Gastrocnemius medialis (tissue), 4 donors: ENCODE data around the gene MYCBP. TPM values are rescaled to one million over a fixed set of nuclear protein-coding genes. Genes with fewer than 3 reads are reported as not detected.

ENCODE experiments used
- ATAC-seq, 2 donors: fragments of 150-250 bp; one replicate each; pipeline ENCODE4 v1.9.1; 2016
- DNase-seq, 2 donors: peaks; one replicate each; pipeline ENCODE4 v3.0.0-alpha.2; 2019
- H3K27ac ChIP-seq, 4 donors: fragments of 200-600 bp; sonication (generic); 1 replicate in 1 of 4; 2 replicates in 3 of 4; pipeline ENCODE4 v1.5.1; 2016 to 2018; ENCODE audit warnings: mild to moderate bottlenecking in 2 of 4, moderate library complexity in 1 of 4
- H3K27me3 ChIP-seq, 3 donors: fragments of 200-600 bp; sonication (generic) in 2 of 3; 1 replicate in 1 of 3; 2 replicates in 2 of 3; pipeline versions ENCODE4 v1.5.1 to v1.6.0; 2016 to 2019; ENCODE audit warnings: mild to moderate bottlenecking in 1 of 3, moderate library complexity in 1 of 3
- H3K36me3 ChIP-seq, 2 donors: fragments of 200-600 bp; sonication (generic) in 1 of 2; one replicate each; pipeline ENCODE4 v1.5.1; 2017 to 2018
- H3K4me1 ChIP-seq, 2 donors: fragments of 200-600 bp; sonication (generic) in 1 of 2; one replicate each; pipeline ENCODE4 v1.5.1; 2016 to 2017; ENCODE audit warnings: mild to moderate bottlenecking in 2 of 2
- H3K4me3 ChIP-seq, 4 donors: fragments of 200-600 bp; sonication (generic) in 3 of 4; 1 replicate in 1 of 4; 2 replicates in 3 of 4; pipeline ENCODE4 v1.5.1; 2016 to 2019; ENCODE audit warnings: mild to moderate bottlenecking in 2 of 4
- H3K9me3 ChIP-seq, 3 donors: fragments of 200-600 bp; sonication (generic) in 2 of 3; 1 replicate in 1 of 3; 2 replicates in 2 of 3; pipeline ENCODE4 v1.5.1; 2016 to 2019
- POLR2A ChIP-seq, 2 donors: fragments of 450-650 bp; IDR thresholded peaks; one replicate each; pipeline ENCODE4 v1.6.1; 2017; ENCODE audit warnings: antibody characterized with exemption in 2 of 2, mild to moderate bottlenecking in 2 of 2, moderate library complexity in 2 of 2
- in situ Hi-C, 4 donors: fragments of 200-750 bp; cut with MboI; loops; one replicate each; pipeline versions ENCODE4 v1.15.0 to v1.8.0; 2017; ENCODE audit warnings: low sequenced_read_pairs in 4 of 4
- intact Hi-C: fragments of 100-400 bp; cut with DNase I; formaldehyde crosslinking; loops from one replicate; pipeline ENCODE4 v1.15.1; 2023; ENCODE audit warnings: low total_unique reads
- total RNA-seq, 4 donors: library from RNA; depleted of rRNA; stranded (reverse); fragments of >200 nt; gene quantifications; one replicate each; pipeline versions ENCODE4 v1.1.0 to v1.2.3, GENCODE V29; 2016
- TF ChIP-seq, protein P1 (sequence below), 5 experiments: fragments of 450-650 bp in 3 of 5; fragments of 200-600 bp in 2 of 5; sonication (generic) in 2 of 5; IDR thresholded peaks in 4 of 5; conservative IDR thresholded peaks in 1 of 5; 1 replicate in 4 of 5; 2 replicates in 1 of 5; pipeline ENCODE4 v1.5.1; 2016 to 2019; ENCODE audit warnings: antibody characterized with exemption in 5 of 5, mild to moderate bottlenecking in 3 of 5, moderate library complexity in 3 of 5

The MYCBP gene
- total RNA-seq, 4 donors from 2014 or later = 9.8 to 22.3 (median 13.5) TPM

DNA sequence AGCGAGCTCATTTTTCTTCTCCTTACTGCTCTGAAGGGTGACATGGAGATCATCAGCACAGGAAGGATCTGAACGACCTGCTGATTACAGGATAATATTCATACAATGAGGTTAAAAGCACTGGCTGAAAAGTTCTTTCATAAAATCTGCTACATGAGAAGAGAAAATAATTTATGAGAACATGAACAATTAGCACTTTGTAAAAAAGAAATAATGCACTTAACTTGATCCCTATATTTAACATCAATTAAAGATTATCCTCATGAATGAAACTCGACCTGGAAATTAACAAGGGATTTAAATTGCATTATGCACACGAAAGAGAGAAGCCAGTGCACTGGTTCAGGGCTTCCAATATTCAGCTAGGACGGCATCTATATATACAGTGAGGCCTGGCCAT is 60.2 kb downstream of the MYCBP start:
- Histone ChIP-seq H3K27ac (no peak overlapping the region), H3K4me3 (no peak overlapping the region), H3K4me1 (no peaks in the 10 kb centered on the region), H3K36me3 (no peaks in the 10 kb centered on the region), H3K9me3 (no peaks in the 10 kb centered on the region), H3K27me3 (peaks cover 39 to 56% (median 53%) of the 10 kb centered on the region in 3 donors)
- intact Hi-C loops (no loop called here), in situ Hi-C loops (loop anchor here in 1 of 4 donors (25.0 kb wide), 1 partner anchor 751 kb away; no protein-coding TSS in a partner anchor)
- DNase-seq = no peak
- no peak for TF ChIP-seq POLR2A (IDR thresholded peaks at IDR 0.05)
- TF ChIP-seq, protein P1, sequence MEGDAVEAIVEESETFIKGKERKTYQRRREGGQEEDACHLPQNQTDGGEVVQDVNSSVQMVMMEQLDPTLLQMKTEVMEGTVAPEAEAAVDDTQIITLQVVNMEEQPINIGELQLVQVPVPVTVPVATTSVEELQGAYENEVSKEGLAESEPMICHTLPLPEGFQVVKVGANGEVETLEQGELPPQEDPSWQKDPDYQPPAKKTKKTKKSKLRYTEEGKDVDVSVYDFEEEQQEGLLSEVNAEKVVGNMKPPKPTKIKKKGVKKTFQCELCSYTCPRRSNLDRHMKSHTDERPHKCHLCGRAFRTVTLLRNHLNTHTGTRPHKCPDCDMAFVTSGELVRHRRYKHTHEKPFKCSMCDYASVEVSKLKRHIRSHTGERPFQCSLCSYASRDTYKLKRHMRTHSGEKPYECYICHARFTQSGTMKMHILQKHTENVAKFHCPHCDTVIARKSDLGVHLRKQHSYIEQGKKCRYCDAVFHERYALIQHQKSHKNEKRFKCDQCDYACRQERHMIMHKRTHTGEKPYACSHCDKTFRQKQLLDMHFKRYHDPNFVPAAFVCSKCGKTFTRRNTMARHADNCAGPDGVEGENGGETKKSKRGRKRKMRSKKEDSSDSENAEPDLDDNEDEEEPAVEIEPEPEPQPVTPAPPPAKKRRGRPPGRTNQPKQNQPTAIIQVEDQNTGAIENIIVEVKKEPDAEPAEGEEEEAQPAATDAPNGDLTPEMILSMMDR (IDR thresholded peaks at IDR 0.05 in 4 of 5, conservative IDR thresholded peaks at IDR 0.05 in 1 of 5) = no peak
- no peak for ATAC-seq

Other genes starting within 250 kb of the MYCBP start
- gene RRAGC, start 13.6 kb downstream of the MYCBP start, total RNA-seq = 10 to 100 TPM in 2 of 4 donors, 1 to 10 TPM in 2; 8.0 to 15.5 (median 11.2) TPM
- gene GJA9, start 8.2 kb upstream of the MYCBP start, total RNA-seq = not detected
- not detected for gene RHBDL2, start 68.5 kb upstream of the MYCBP start, total RNA-seq
- gene AKIRIN1, start 117.9 kb upstream of the MYCBP start, total RNA-seq = 10 to 100 TPM; 28.2 to 46.0 (median 34.2) TPM
- gene NDUFS5, start 153.0 kb upstream of the MYCBP start, total RNA-seq = 100 to 1,000 TPM; 603 to 976 (median 911) TPM